Erythroblast (primary cell): ENCODE results near the gene TEAD1.

ENCODE experiments used
- GATA1 ChIP-seq: IDR thresholded peaks from 2 replicates; pipeline ENCODE4 v1.6.1; 2011; ENCODE audit warnings: low read depth, mild to moderate bottlenecking, control low read depth, low read length, moderate library complexity
- POLR2A ChIP-seq: IDR thresholded peaks from 2 replicates; pipeline ENCODE4 v1.6.1; 2011; ENCODE audit warnings: mild to moderate bottlenecking, low read length

DNA sequence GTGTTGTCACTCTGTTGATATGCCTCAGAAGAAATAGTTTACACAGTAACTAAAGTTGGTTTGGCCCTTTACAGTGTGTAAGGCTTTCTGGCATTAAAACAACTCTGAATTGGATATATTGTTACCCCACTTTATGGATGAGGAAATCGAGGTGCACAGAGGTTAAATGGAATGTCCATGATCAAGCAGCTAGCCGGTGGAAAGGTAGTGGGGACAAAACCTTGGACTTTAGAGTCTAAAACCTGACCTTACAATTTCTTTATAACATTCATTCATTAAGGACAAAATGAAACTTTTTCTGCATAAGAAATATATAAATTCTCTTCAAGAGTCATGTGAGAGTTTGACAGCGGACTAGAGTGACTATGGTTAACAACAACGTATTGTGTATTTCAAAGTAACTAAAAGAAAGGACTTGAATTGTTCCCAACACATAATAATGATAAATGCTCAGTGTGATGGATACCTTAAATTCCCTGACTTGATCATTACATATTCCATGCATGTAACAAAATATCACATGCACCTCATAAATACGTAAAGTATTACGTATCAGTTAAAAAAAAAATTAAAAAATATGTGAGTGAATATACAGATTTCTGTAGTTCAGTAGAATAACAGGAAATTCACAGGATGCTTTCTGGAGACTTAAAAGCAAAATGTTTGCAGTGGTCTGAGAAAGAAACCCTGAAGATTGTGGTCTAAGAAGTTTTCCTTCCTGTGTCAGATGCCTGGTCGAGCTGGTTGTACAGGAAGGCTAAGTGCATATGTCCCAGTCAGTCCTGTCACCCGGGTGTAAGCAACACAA lies 51.0 kb downstream of the TEAD1 start:
- TF ChIP-seq POLR2A (no peak), GATA1 (no peak)
